Umbilical cord (tissue), 2 donors: ENCODE results near the gene SPIN2B. TPM values are rescaled to one million over a fixed set of nuclear protein-coding genes. Genes with fewer than 3 reads are reported as not detected.

Experiments used
- DNase-seq: peaks from one replicate; pipeline ENCODE4 v3.0.0-alpha.2; 2015; ENCODE audit warnings: low spot score
- total RNA-seq: library from RNA; depleted of rRNA; stranded (reverse); fragments of >200 nt; gene quantifications from one replicate; pipeline ENCODE4 v1.2.3, GENCODE V29; 2014; ENCODE audit warnings: low replicate concordance; ENCODE audit not compliant: insufficient read depth

The SPIN2B gene
- total RNA-seq, 1 donor from 2014 or later = 4.8 TPM

DNA sequence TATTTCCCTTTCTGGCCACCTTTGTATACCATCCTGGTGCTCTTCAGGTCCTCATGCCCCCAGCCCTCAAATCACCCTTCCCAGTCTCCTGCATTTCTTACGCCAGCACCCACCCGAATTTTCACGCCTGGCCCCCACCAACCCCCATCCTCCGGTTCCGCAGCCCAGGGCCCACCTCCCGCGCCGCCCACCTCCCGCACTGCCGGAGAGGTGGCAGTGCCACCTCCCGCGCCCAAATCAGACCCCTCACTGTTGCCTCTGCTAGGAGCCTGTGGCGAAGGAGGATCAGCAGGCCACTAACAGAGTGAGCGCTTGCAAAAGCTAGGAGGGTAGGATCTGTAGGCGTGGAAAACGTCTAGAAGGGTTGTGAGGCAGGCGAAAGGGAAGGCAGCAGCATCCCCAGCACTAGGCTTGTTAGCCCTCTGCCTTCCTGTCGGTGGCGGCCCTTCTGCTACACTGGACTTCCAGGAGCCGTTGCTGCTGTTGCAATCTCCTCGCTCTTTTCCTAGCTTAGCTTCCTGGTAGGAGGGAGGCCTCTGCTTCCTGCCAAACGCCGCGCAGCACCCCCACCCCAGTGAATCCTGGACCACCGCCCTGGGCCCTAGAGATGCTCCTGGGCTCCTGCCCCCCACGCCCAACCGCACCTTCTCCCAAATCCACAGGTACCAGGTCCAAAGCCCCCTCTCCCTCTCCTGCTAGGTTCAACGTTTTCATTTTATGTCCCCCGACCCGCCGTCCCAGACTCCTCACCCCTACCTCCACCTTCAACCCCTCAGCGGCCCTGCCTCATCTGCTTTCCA is 51.0 kb downstream of the SPIN2B start:
- no peak for DNase-seq

Other genes with a start within 250 kb of the SPIN2B start
- gene SPIN3, start 126.0 kb downstream of the SPIN2B start, total RNA-seq = 10.1 TPM
- gene SPIN2A, start 15.8 kb upstream of the SPIN2B start, total RNA-seq = 0.24 TPM
- 2.9 TPM for gene FAAH2, start 165.2 kb upstream of the SPIN2B start, total RNA-seq